Gastrocnemius medialis (tissue), 4 donors: ENCODE results near the gene OR7G3. TPM values are rescaled to one million over a fixed set of nuclear protein-coding genes. Genes with fewer than 3 reads are reported as not detected.

ENCODE experiments used
- ATAC-seq, 2 donors: fragments of 150-250 bp; one replicate each; pipeline ENCODE4 v1.9.1; 2016
- DNase-seq, 2 donors: peaks; one replicate each; pipeline ENCODE4 v3.0.0-alpha.2; 2019
- H3K27ac ChIP-seq, 4 donors: fragments of 200-600 bp; sonication (generic); 1 replicate in 1 of 4; 2 replicates in 3 of 4; pipeline ENCODE4 v1.5.1; 2016 to 2018; ENCODE audit warnings: mild to moderate bottlenecking in 2 of 4, moderate library complexity in 1 of 4
- H3K27me3 ChIP-seq, 3 donors: fragments of 200-600 bp; sonication (generic) in 2 of 3; 1 replicate in 1 of 3; 2 replicates in 2 of 3; pipeline versions ENCODE4 v1.5.1 to v1.6.0; 2016 to 2019; ENCODE audit warnings: mild to moderate bottlenecking in 1 of 3, moderate library complexity in 1 of 3
- H3K36me3 ChIP-seq, 2 donors: fragments of 200-600 bp; sonication (generic) in 1 of 2; one replicate each; pipeline ENCODE4 v1.5.1; 2017 to 2018
- H3K4me1 ChIP-seq, 2 donors: fragments of 200-600 bp; sonication (generic) in 1 of 2; one replicate each; pipeline ENCODE4 v1.5.1; 2016 to 2017; ENCODE audit warnings: mild to moderate bottlenecking in 2 of 2
- H3K4me3 ChIP-seq, 4 donors: fragments of 200-600 bp; sonication (generic) in 3 of 4; 1 replicate in 1 of 4; 2 replicates in 3 of 4; pipeline ENCODE4 v1.5.1; 2016 to 2019; ENCODE audit warnings: mild to moderate bottlenecking in 2 of 4
- H3K9me3 ChIP-seq, 3 donors: fragments of 200-600 bp; sonication (generic) in 2 of 3; 1 replicate in 1 of 3; 2 replicates in 2 of 3; pipeline ENCODE4 v1.5.1; 2016 to 2019
- POLR2A ChIP-seq, 2 donors: fragments of 450-650 bp; IDR thresholded peaks; one replicate each; pipeline ENCODE4 v1.6.1; 2017; ENCODE audit warnings: antibody characterized with exemption in 2 of 2, mild to moderate bottlenecking in 2 of 2, moderate library complexity in 2 of 2
- in situ Hi-C, 4 donors: fragments of 200-750 bp; cut with MboI; loops; one replicate each; pipeline versions ENCODE4 v1.15.0 to v1.8.0; 2017; ENCODE audit warnings: low sequenced_read_pairs in 4 of 4
- intact Hi-C: fragments of 100-400 bp; cut with DNase I; formaldehyde crosslinking; loops from one replicate; pipeline ENCODE4 v1.15.1; 2023; ENCODE audit warnings: low total_unique reads
- total RNA-seq, 4 donors: library from RNA; depleted of rRNA; stranded (reverse); fragments of >200 nt; gene quantifications; one replicate each; pipeline versions ENCODE4 v1.1.0 to v1.2.3, GENCODE V29; 2016
- TF ChIP-seq, protein P1 (sequence below), 5 experiments: fragments of 450-650 bp in 3 of 5; fragments of 200-600 bp in 2 of 5; sonication (generic) in 2 of 5; IDR thresholded peaks in 4 of 5; conservative IDR thresholded peaks in 1 of 5; 1 replicate in 4 of 5; 2 replicates in 1 of 5; pipeline ENCODE4 v1.5.1; 2016 to 2019; ENCODE audit warnings: antibody characterized with exemption in 5 of 5, mild to moderate bottlenecking in 3 of 5, moderate library complexity in 3 of 5

OR7G3 gene
- total RNA-seq, 4 donors from 2014 or later: not detected

DNA sequence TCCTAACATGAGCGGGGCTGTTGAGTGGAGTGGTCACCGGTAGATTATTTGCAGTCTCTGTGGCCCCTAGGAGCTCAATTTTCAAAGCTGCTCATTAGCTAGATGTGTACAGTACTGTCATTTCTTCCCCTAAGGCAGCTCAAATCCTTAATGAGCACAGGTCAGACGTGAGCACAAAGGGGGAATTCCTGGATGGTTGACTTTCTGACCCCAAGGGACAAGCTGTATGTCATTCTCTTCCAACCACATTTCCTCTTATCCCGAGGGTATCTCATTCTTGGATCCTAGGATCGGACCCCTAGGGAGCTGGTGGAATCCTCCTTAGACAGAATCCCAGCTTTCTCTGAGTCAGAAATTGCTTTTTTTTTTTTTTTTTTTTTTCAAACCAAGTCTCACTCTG is 5.7 kb upstream of the OR7G3 start:
- no peak for ATAC-seq
- Histone ChIP-seq H3K27ac (no peak overlapping the region), H3K9me3 (no peaks in the 10 kb centered on the region), H3K4me1 (no peaks in the 10 kb centered on the region), H3K27me3 (no peaks in the 10 kb centered on the region), H3K36me3 (no peaks in the 10 kb centered on the region), H3K4me3 (no peak overlapping the region)
- in situ Hi-C loops (loop anchor here (10.0 to 25.0 kb wide), 3 partner anchors 305 to 662 kb away; partner anchors contain the start of genes ZNF121 (in 1 of the 4) and ZNF266 (in 1 of the 4)), intact Hi-C loops (no loop called here)
- DNase-seq: no peak
- TF ChIP-seq, protein P1, sequence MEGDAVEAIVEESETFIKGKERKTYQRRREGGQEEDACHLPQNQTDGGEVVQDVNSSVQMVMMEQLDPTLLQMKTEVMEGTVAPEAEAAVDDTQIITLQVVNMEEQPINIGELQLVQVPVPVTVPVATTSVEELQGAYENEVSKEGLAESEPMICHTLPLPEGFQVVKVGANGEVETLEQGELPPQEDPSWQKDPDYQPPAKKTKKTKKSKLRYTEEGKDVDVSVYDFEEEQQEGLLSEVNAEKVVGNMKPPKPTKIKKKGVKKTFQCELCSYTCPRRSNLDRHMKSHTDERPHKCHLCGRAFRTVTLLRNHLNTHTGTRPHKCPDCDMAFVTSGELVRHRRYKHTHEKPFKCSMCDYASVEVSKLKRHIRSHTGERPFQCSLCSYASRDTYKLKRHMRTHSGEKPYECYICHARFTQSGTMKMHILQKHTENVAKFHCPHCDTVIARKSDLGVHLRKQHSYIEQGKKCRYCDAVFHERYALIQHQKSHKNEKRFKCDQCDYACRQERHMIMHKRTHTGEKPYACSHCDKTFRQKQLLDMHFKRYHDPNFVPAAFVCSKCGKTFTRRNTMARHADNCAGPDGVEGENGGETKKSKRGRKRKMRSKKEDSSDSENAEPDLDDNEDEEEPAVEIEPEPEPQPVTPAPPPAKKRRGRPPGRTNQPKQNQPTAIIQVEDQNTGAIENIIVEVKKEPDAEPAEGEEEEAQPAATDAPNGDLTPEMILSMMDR (IDR thresholded peaks at IDR 0.05 in 4 of 5, conservative IDR thresholded peaks at IDR 0.05 in 1 of 5): no peak
- TF ChIP-seq POLR2A (IDR thresholded peaks at IDR 0.05): no peak

DNA sequence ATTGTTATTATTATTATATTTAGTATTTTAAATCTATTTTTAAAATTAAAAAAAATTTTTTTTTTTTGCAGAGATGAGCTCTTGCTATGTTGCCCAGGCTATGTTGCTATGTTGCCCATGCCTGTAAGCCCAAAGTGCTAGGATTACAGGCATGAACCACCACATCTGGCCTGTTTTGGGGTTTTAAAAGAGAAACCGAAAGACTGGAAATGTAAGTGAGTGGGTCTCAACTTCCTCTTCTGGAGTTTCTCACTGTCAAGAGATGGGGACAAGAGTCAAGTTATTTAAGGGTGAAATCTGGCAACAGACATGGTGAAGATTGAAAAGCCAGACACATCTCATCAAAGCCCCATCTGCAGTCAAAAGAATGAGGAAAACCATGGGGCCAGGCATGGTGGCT is 4.2 kb upstream of the OR7G3 start:
- ATAC-seq (no peak), DNase-seq (no peak)
- no peaks in the 10 kb centered on the region for H3K9me3 ChIP-seq
- H3K27me3 ChIP-seq: no peaks in the 10 kb centered on the region
- H3K4me1 ChIP-seq: no peaks in the 10 kb centered on the region
- no peak overlapping the region for H3K4me3 ChIP-seq
- no peaks in the 10 kb centered on the region for H3K36me3 ChIP-seq
- TF ChIP-seq, protein P1 (IDR thresholded peaks at IDR 0.05 in 4 of 5, conservative IDR thresholded peaks at IDR 0.05 in 1 of 5): no peak
- TF ChIP-seq POLR2A (IDR thresholded peaks at IDR 0.05): no peak
- in situ Hi-C loops (loop anchor here (10.0 to 25.0 kb wide), 3 partner anchors 306 to 664 kb away; partner anchors contain the start of genes ZNF121 (in 1 of the 4) and ZNF266 (in 1 of the 4)), intact Hi-C loops (no loop called here)
- H3K27ac ChIP-seq: no peak overlapping the region

DNA sequence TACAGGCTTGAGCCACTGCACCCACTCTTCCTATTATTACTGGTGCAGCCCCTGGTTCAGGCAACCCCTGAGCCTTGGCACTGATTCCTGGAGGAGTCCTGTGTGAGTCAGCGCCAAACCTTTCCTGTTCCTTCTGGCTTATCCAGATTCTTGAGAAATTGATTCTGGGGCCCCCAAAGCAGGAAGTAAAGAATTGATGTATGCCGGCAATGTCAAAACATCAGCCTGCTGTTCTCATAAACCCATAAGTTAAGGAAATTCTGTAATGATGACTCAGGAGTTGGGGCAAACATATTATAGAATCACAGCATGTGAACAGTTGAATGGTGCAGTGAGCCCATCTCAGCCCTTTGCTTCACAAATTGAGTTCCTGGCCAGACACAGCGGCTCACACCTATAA is 1.4 kb upstream of the OR7G3 start:
- no peak for ATAC-seq
- TF ChIP-seq, protein P1 (IDR thresholded peaks at IDR 0.05 in 4 of 5, conservative IDR thresholded peaks at IDR 0.05 in 1 of 5): no peak
- no peak for TF ChIP-seq POLR2A (IDR thresholded peaks at IDR 0.05)
- H3K27ac ChIP-seq: no peak overlapping the region
- H3K27me3 ChIP-seq: no peaks in the 10 kb centered on the region
- no peaks in the 10 kb centered on the region for H3K4me1 ChIP-seq
- intact Hi-C loops: no loop called here
- H3K4me3 ChIP-seq: no peak overlapping the region
- H3K36me3 ChIP-seq: no peaks in the 10 kb centered on the region
- H3K9me3 ChIP-seq: no peaks in the 10 kb centered on the region
- DNase-seq: no peak
- in situ Hi-C loops: loop anchor here in 1 of 4 donors (25.0 kb wide), 1 partner anchor 309 kb away; the partner anchor contains the start of gene ZNF266

DNA sequence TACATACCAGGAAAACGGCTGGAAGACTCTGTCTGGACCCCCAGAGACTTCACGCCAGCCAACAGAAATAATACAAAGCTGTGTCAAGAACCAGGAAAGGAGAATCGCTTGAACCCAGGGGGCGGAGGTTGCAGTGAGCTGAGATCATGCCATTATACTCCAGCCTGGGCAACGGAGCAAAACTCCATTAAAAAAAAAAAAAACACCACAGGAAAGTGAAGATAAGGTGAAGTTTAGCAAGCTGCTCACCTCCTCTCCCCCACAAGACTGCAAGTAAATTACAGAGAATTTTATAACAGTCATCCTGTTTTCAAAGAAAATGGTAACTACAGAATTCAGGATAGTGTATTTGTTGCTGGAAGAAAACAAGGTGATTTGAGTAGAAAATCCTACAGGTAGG is 10.2 kb downstream of the OR7G3 start:
- DNase-seq: no peak
- Histone ChIP-seq H3K9me3 (no peaks in the 10 kb centered on the region), H3K4me3 (no peak overlapping the region), H3K4me1 (no peaks in the 10 kb centered on the region), H3K27ac (no peak overlapping the region), H3K27me3 (no peaks in the 10 kb centered on the region), H3K36me3 (no peaks in the 10 kb centered on the region)
- ATAC-seq: no peak
- intact Hi-C loops: no loop called here
- no peak for TF ChIP-seq POLR2A (IDR thresholded peaks at IDR 0.05)
- TF ChIP-seq, protein P1 (IDR thresholded peaks at IDR 0.05 in 4 of 5, conservative IDR thresholded peaks at IDR 0.05 in 1 of 5): no peak
- in situ Hi-C loops: no loop called here

DNA sequence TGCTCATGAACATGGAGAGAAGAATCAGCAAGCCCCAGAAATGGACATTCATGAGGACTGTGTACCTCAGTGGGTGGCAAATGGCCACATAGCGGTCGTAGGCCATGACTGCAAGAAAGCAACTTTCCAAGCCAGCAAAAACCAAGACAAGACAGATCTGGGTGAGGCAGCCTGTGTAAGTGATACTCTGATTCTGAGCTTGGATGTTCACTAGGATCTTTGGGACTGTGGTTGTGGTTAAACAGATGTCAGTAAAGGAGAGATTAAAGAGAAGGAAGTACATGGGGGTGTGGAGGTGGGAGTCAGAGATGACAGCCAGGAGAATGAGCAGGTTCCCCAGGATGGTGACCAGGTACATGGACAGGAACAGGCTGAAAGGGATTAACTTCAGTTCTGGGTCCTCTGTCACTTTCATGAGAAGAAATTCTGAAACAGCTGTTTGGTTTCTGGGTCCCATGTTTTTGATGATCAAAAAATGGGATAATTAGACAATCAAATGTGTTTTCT is 11.4 kb downstream of the OR7G3 start, which contains the start of gene OR7G1:
Gene OR7G1 (minus strand): TSS at position 457 of the 507 bp plus-strand sequence. CDS start 0 bp downstream, at position 457.
- intact Hi-C loops (no loop called here), in situ Hi-C loops (no loop called here)
- DNase-seq: no peak
- H3K36me3 ChIP-seq: no peaks in the 10 kb centered on the region
- no peaks in the 10 kb centered on the region for H3K4me1 ChIP-seq
- H3K4me3 ChIP-seq: no peak within 1 kb of the TSS
- no peak for TF ChIP-seq POLR2A (IDR thresholded peaks at IDR 0.05)
- TF ChIP-seq, protein P1 (IDR thresholded peaks at IDR 0.05 in 4 of 5, conservative IDR thresholded peaks at IDR 0.05 in 1 of 5): no peak
- H3K9me3 ChIP-seq: no peaks in the 10 kb centered on the region
- ATAC-seq: no peak
- H3K27ac ChIP-seq: no peak within 1 kb of the TSS
- H3K27me3 ChIP-seq: no peaks in the 10 kb centered on the region
